Kidney epithelial cell (primary cell): ENCODE data around the gene ILDR1. TPM values are rescaled to one million over a fixed set of nuclear protein-coding genes. Genes with fewer than 3 reads are reported as not detected.

Experiments
- DNase-seq: peaks from one replicate; pipeline ENCODE4 v3.0.0-alpha.2; 2010; ENCODE audit warnings: low read depth
- H3K27me3 ChIP-seq: 2 replicates; pipeline ENCODE4 v1.6.0; 2011; ENCODE audit warnings: low read length; ENCODE audit not compliant: control insufficient read depth, insufficient read depth
- H3K36me3 ChIP-seq: 2 replicates; pipeline ENCODE4 v1.5.1; 2011; ENCODE audit warnings: low read length; ENCODE audit not compliant: control insufficient read depth, insufficient read depth
- H3K4me3 ChIP-seq: 2 replicates; pipeline ENCODE4 v1.5.1; 2011; ENCODE audit warnings: low read depth, mild to moderate bottlenecking, control low read depth, low read length
- CTCF ChIP-seq: IDR thresholded peaks from 2 replicates; pipeline ENCODE4 v1.5.1; 2011; ENCODE audit warnings: mild to moderate bottlenecking, moderate library complexity, low read length, control low read depth, inconsistent platforms; ENCODE audit not compliant: insufficient read depth, poor library complexity, severe bottlenecking
- total RNA-seq: library from RNA; depleted of rRNA; stranded (reverse); fragments of >200 nt; gene quantifications from 2 replicates; pipeline ENCODE4 v1.2.3, GENCODE V29; 2015

ILDR1 gene
- total RNA-seq, 1 donor from 2014 or later, result 3.7 TPM

- no peak for TF ChIP-seq CTCF
- Histone ChIP-seq H3K27me3 (no peaks in the 10 kb centered on the region), H3K36me3 (no peaks in the 10 kb centered on the region), H3K4me3 (no peak overlapping the region)
- no peak for DNase-seq
Observed at GRCh38 chr3:121994551-121994950, 27.5 kb downstream of the ILDR1 start.

GRCh38 chr3:121992601-121993560 lies 29.2 kb downstream of the ILDR1 start:
- no peaks in the 10 kb centered on the region for H3K36me3 ChIP-seq
- no peak for TF ChIP-seq CTCF
- DNase-seq, result no peak
- no peaks in the 10 kb centered on the region for H3K27me3 ChIP-seq
- no peak overlapping the region for H3K4me3 ChIP-seq

- H3K36me3 ChIP-seq, result no peaks in the 10 kb centered on the region
- H3K27me3 ChIP-seq, result no peaks in the 10 kb centered on the region
- no peak for TF ChIP-seq CTCF
- no peak overlapping the region for H3K4me3 ChIP-seq
- no peak for DNase-seq
Observed at GRCh38 chr3:121989943-121990342, 32.1 kb downstream of the ILDR1 start.

GRCh38 chr3:121988146-121988545 lies 33.9 kb downstream of the ILDR1 start:
- no peaks in the 10 kb centered on the region for H3K36me3 ChIP-seq
- no peak for TF ChIP-seq CTCF
- no peak overlapping the region for H3K4me3 ChIP-seq
- no peak for DNase-seq
- H3K27me3 ChIP-seq, result no peaks in the 10 kb centered on the region

GRCh38 chr3:121985846-121986245 lies 36.2 kb downstream of the ILDR1 start:
- H3K27me3 ChIP-seq, result no peaks in the 10 kb centered on the region
- DNase-seq, result no peak
- no peaks in the 10 kb centered on the region for H3K36me3 ChIP-seq
- no peak overlapping the region for H3K4me3 ChIP-seq
- no peak for TF ChIP-seq CTCF

GRCh38 chr3:121981473-121981872 lies 40.6 kb downstream of the ILDR1 start:
- H3K36me3 ChIP-seq, result no peaks in the 10 kb centered on the region
- no peak for TF ChIP-seq CTCF

More at GRCh38 chr3:121981473-121981872, 40.6 kb downstream of the ILDR1 start:
- DNase-seq, result no peak
- H3K4me3 ChIP-seq, result no peak overlapping the region
- no peaks in the 10 kb centered on the region for H3K27me3 ChIP-seq
